ENCODE results near the gene SMYD4. TPM values are rescaled to one million over a fixed set of nuclear protein-coding genes. Genes with fewer than 3 reads are reported as not detected.

Gene SMYD4
- total RNA-seq, 1 experiment from 2014 or later = 23.3 TPM

- Histone ChIP-seq H3K36me3 (ENCODE audit: low read depth) (no peaks in the 10 kb centered on the region), H3K27me3 (ENCODE audit: insufficient read depth, low read depth) (no peaks in the 10 kb centered on the region), H3K4me2 (no peak overlapping the region), H4K20me1 (ENCODE audit: insufficient read depth) (no peaks in the 10 kb centered on the region), H3K27ac (no peak overlapping the region), H3K79me2 (ENCODE audit: low read depth) (no peaks in the 10 kb centered on the region), H3K9me3 (ENCODE audit: insufficient read depth, low read depth) (no peaks in the 10 kb centered on the region), H3K4me3 (no peak overlapping the region), H3K9me2 (ENCODE audit: insufficient read depth) (no peaks in the 10 kb centered on the region), H3K4me1 (replicated peaks; ENCODE audit: insufficient read depth) (no peaks in the 10 kb centered on the region), H2AFZ (no peak overlapping the region), H3F3A (ENCODE audit: insufficient read depth, low read depth) (no peaks in the 10 kb centered on the region)
- ChIA-PET CTCF (no interaction called here), POLR2A (ENCODE audit: unreplicated experiment) (no interaction called here)
- TF ChIP-seq EZH2 (IDR thresholded peaks at IDR 0.05; ENCODE audit: low read depth) (no peak), CTCF (conservative IDR thresholded peaks at IDR 0.05) (no peak)
- intact Hi-C loops (cut with micrococcal nuclease; ENCODE audit: unreplicated experiment) = no loop called here
- DNase-seq = no peak
- BruUV-seq (replicated peaks) = no TSS peak
Measured at GRCh38 chr17:1762901-1763898, 66.5 kb downstream of the SMYD4 start.

- Histone ChIP-seq H3K79me2 (ENCODE audit: low read depth) (no peaks in the 10 kb centered on the region), H3F3A (ENCODE audit: insufficient read depth, low read depth) (no peaks in the 10 kb centered on the region), H3K4me1 (replicated peaks; ENCODE audit: insufficient read depth) (no peaks in the 10 kb centered on the region), H3K4me2 (no peak overlapping the region), H4K20me1 (ENCODE audit: insufficient read depth) (no peaks in the 10 kb centered on the region), H3K36me3 (ENCODE audit: low read depth) (no peaks in the 10 kb centered on the region), H3K9me3 (ENCODE audit: insufficient read depth, low read depth) (no peaks in the 10 kb centered on the region), H3K27ac (no peak overlapping the region), H3K27me3 (ENCODE audit: insufficient read depth, low read depth) (no peaks in the 10 kb centered on the region), H3K9me2 (ENCODE audit: insufficient read depth) (no peaks in the 10 kb centered on the region), H3K4me3 (no peak overlapping the region), H2AFZ (no peak overlapping the region)
- ChIA-PET POLR2A (ENCODE audit: unreplicated experiment) (no interaction called here), CTCF (no interaction called here)
- TF ChIP-seq EZH2 (IDR thresholded peaks at IDR 0.05; ENCODE audit: low read depth) (no peak), CTCF (conservative IDR thresholded peaks at IDR 0.05) (no peak)
- DNase-seq = no peak
- BruUV-seq (replicated peaks) = no TSS peak
- intact Hi-C loops (cut with micrococcal nuclease; ENCODE audit: unreplicated experiment) = no loop called here
Measured at GRCh38 chr17:1762233-1762900, 67.3 kb downstream of the SMYD4 start.

GRCh38 chr17:1759529-1759928 lies 70.2 kb downstream of the SMYD4 start:
- Histone ChIP-seq H3K36me3 (ENCODE audit: low read depth) (no peaks in the 10 kb centered on the region), H3K27me3 (ENCODE audit: insufficient read depth, low read depth) (no peaks in the 10 kb centered on the region), H3K9me2 (ENCODE audit: insufficient read depth) (no peaks in the 10 kb centered on the region), H2AFZ (no peak overlapping the region), H3K27ac (no peak overlapping the region), H3K4me3 (no peak overlapping the region), H3F3A (ENCODE audit: insufficient read depth, low read depth) (no peaks in the 10 kb centered on the region), H3K4me2 (no peak overlapping the region), H4K20me1 (ENCODE audit: insufficient read depth) (no peaks in the 10 kb centered on the region), H3K9me3 (ENCODE audit: insufficient read depth, low read depth) (no peaks in the 10 kb centered on the region), H3K79me2 (ENCODE audit: low read depth) (no peaks in the 10 kb centered on the region), H3K4me1 (replicated peaks; ENCODE audit: insufficient read depth) (no peaks in the 10 kb centered on the region)
- TF ChIP-seq CTCF (conservative IDR thresholded peaks at IDR 0.05) (no peak), EZH2 (IDR thresholded peaks at IDR 0.05; ENCODE audit: low read depth) (no peak)
- BruUV-seq (replicated peaks) = no TSS peak
- no peak for DNase-seq
- intact Hi-C loops (cut with micrococcal nuclease; ENCODE audit: unreplicated experiment) = no loop called here
- ChIA-PET POLR2A (ENCODE audit: unreplicated experiment) (no interaction called here), CTCF (no interaction called here)

Measured in PC-9 (cell line).